H1 (cell line): Measurements from ENCODE around the gene EPSTI1. TPM values are rescaled to one million over a fixed set of nuclear protein-coding genes. Genes with fewer than 3 reads are reported as not detected.
A peak's percentile ranks its signal among the peaks of the same experiment; 100 is the strongest.

Source experiments
- CTCF ChIA-PET: fragments of 300-600 bp; sonication (Branson Sonifier 250); formaldehyde crosslinking; loops from one replicate; lab custom pipeline; 2021; ENCODE audit not compliant: partially characterized antibody; lab: Charles Lee
- POLR2A ChIA-PET: fragments of 300-600 bp; sonication (Branson Sonifier 250); formaldehyde crosslinking; loops from one replicate; lab custom pipeline; 2021; ENCODE audit warnings: inconsistent platforms; ENCODE audit not compliant: partially characterized antibody; lab: Charles Lee
- DNase-seq, 2 experiments: peaks; one replicate each; pipeline versions ENCODE4 v3.0.0 to v3.0.0-alpha.2; 2010 to 2022; ENCODE audit warnings: low spot score in 2 of 2, low read depth in 1 of 2, mixed read lengths in 1 of 2
- FAIRE-seq: peaks from 2 replicates; lab custom pipeline; 2011; peaks lifted over from hg19 to GRCh38; lab: Jason Lieb, UNC
- H2AFZ ChIP-seq: 2 replicates; pipeline ENCODE4 v1.8.1; 2012; ENCODE audit warnings: low read length, inconsistent platforms
- H2AK5ac ChIP-seq: 2 replicates; pipeline ENCODE4 v1.6.1; 2013; ENCODE audit warnings: low read depth, low read length
- H2BK120ac ChIP-seq: replicated peaks from 2 replicates; pipeline ENCODE3; 2013; ENCODE audit warnings: low read depth, low read length, inconsistent platforms
- H2BK12ac ChIP-seq: 2 replicates; pipeline ENCODE4 v1.6.1; 2013; ENCODE audit warnings: low read depth, low read length
- H2BK15ac ChIP-seq: 2 replicates; pipeline ENCODE4 v1.6.1; 2013; ENCODE audit warnings: low read length
- H2BK20ac ChIP-seq: 2 replicates; pipeline ENCODE4 v1.6.1; 2013; ENCODE audit warnings: low read length
- H2BK5ac ChIP-seq: 2 replicates; pipeline ENCODE4 v1.6.1; 2013; ENCODE audit warnings: low read depth, low read length
- H3K14ac ChIP-seq: 2 replicates; pipeline ENCODE4 v1.6.1; 2013; ENCODE audit warnings: inconsistent platforms; ENCODE audit not compliant: insufficient read length
- H3K18ac ChIP-seq: 2 replicates; pipeline ENCODE4 v1.6.1; 2013; ENCODE audit warnings: low read length; ENCODE audit errors: extremely low read depth
- H3K23ac ChIP-seq: 2 replicates; pipeline ENCODE4 v1.6.1; 2013; ENCODE audit warnings: inconsistent platforms; ENCODE audit not compliant: insufficient read length
- H3K23me2 ChIP-seq: 2 replicates; pipeline ENCODE4 v1.6.1; 2013; ENCODE audit warnings: low read depth, low read length
- H3K27ac ChIP-seq: 2 replicates; pipeline ENCODE4 v1.6.1; 2011; ENCODE audit warnings: low read depth, low read length, inconsistent platforms
- H3K27me3 ChIP-seq, 4 experiments: replicated peaks in 1 of 4; 1 replicate in 1 of 4; 2 replicates in 3 of 4; pipeline versions ENCODE4 v1.6.1 to v1.8.1; 2011 to 2013; ENCODE audit warnings: low read length in 3 of 4, mild to moderate bottlenecking in 3 of 4, inconsistent platforms in 2 of 4, mixed read lengths in 2 of 4, moderate library complexity in 1 of 4; ENCODE audit not compliant: control insufficient read depth in 3 of 4, insufficient read depth in 3 of 4; ENCODE audit errors: extremely low read depth in 1 of 4
- H3K36me3 ChIP-seq, 4 experiments: 2 replicates each; pipeline versions ENCODE4 v1.6.1 to v1.8.1; 2011 to 2013; ENCODE audit warnings: mild to moderate bottlenecking in 4 of 4, low read length in 3 of 4, moderate library complexity in 2 of 4, control low read depth in 1 of 4, inconsistent platforms in 1 of 4; ENCODE audit not compliant: insufficient read depth in 4 of 4, control insufficient read depth in 2 of 4
- H3K4ac ChIP-seq: replicated peaks from 2 replicates; pipeline ENCODE3; 2013; ENCODE audit warnings: low read length, low read depth, mixed read lengths, inconsistent platforms; ENCODE audit not compliant: insufficient read length
- H3K4me1 ChIP-seq, 4 experiments: replicated peaks in 1 of 4; 1 replicate in 1 of 4; 2 replicates in 3 of 4; pipeline versions ENCODE4 v1.6.1 to v1.8.1; 2011 to 2013; ENCODE audit warnings: low read length in 3 of 4, inconsistent platforms in 2 of 4, mixed read lengths in 1 of 4; ENCODE audit not compliant: insufficient read depth in 4 of 4, control insufficient read depth in 3 of 4
- H3K4me2 ChIP-seq, 2 experiments: 2 replicates each; pipeline versions ENCODE4 v1.6.1 to v1.8.1; 2011 to 2013; ENCODE audit warnings: low read depth in 2 of 2, low read length in 2 of 2, control low read depth in 1 of 2, inconsistent platforms in 1 of 2, mild to moderate bottlenecking in 1 of 2; ENCODE audit not compliant: insufficient read depth in 1 of 2
- H3K4me3 ChIP-seq, 4 experiments: fragments of 200-600, 300-600 bp in 1 of 4; sonication (generic), shearing (Covaris generic), sonication (Bioruptor Twin) in 1 of 4; 2 replicates each; pipeline versions ENCODE4 v1.5.1 to v1.8.1; 2011 to 2016; ENCODE audit warnings: low read length in 4 of 4, low read depth in 3 of 4, control low read depth in 2 of 4, inconsistent platforms in 2 of 4, mild to moderate bottlenecking in 2 of 4, mixed read lengths in 1 of 4, moderate library complexity in 1 of 4; ENCODE audit not compliant: insufficient read depth in 2 of 4; ENCODE audit errors: extremely low read depth in 1 of 4
- H3K56ac ChIP-seq: replicated peaks from 2 replicates; pipeline ENCODE3; 2013; ENCODE audit warnings: low read depth, mild to moderate bottlenecking, mixed read lengths, low read length, inconsistent platforms; ENCODE audit not compliant: insufficient read length
- H3K79me1 ChIP-seq: 2 replicates; pipeline ENCODE4 v1.6.1; 2013; ENCODE audit warnings: low read depth, low read length, control low read depth
- H3K79me2 ChIP-seq, 2 experiments: 2 replicates each; pipeline versions ENCODE4 v1.6.1 to v1.8.1; 2012 to 2013; ENCODE audit warnings: low read length in 2 of 2, mild to moderate bottlenecking in 2 of 2, inconsistent platforms in 1 of 2; ENCODE audit not compliant: insufficient read depth in 2 of 2, control insufficient read depth in 1 of 2
- H3K9ac ChIP-seq, 4 experiments: replicated peaks in 1 of 4; 1 replicate in 1 of 4; 2 replicates in 3 of 4; pipeline versions ENCODE4 v1.6.1 to v1.8.1; 2011 to 2013; ENCODE audit warnings: low read depth in 3 of 4, low read length in 3 of 4, control low read depth in 2 of 4, mild to moderate bottlenecking in 2 of 4, moderate library complexity in 2 of 4, inconsistent platforms in 1 of 4; ENCODE audit errors: extremely low read depth in 1 of 4
- H3K9me3 ChIP-seq, 2 experiments: 2 replicates each; pipeline versions ENCODE4 v1.6.1 to v1.8.1; 2012 to 2013; ENCODE audit warnings: mild to moderate bottlenecking in 2 of 2, moderate library complexity in 2 of 2, control low read depth in 1 of 2, inconsistent platforms in 1 of 2, low read depth in 1 of 2, low read length in 1 of 2, mixed read lengths in 1 of 2; ENCODE audit not compliant: insufficient read depth in 2 of 2
- H4K20me1 ChIP-seq, 2 experiments: replicated peaks in 1 of 2; 2 replicates each; pipeline versions ENCODE3 to v1.8.1; 2011 to 2013; ENCODE audit warnings: inconsistent platforms in 2 of 2, low read length in 2 of 2, mild to moderate bottlenecking in 1 of 2; ENCODE audit not compliant: insufficient read depth in 2 of 2, control insufficient read depth in 1 of 2
- H4K5ac ChIP-seq: 2 replicates; pipeline ENCODE4 v1.6.1; 2013; ENCODE audit warnings: low read length, low read depth, mixed read lengths, inconsistent platforms; ENCODE audit not compliant: insufficient read length
- H4K8ac ChIP-seq: 2 replicates; pipeline ENCODE4 v1.8.0; 2013; ENCODE audit warnings: mild to moderate bottlenecking, moderate library complexity, low read length, inconsistent platforms; ENCODE audit not compliant: insufficient read depth; ENCODE audit errors: extremely low read depth
- H4K91ac ChIP-seq: replicated peaks from 2 replicates; pipeline ENCODE3; 2013; ENCODE audit warnings: low read length, mixed read lengths, inconsistent platforms; ENCODE audit not compliant: insufficient read length
- EGR1 ChIP-seq: IDR thresholded peaks from 2 replicates; pipeline ENCODE4 v1.6.1; 2011; ENCODE audit warnings: low read depth, low read length, borderline replicate concordance
- JUN ChIP-seq: IDR thresholded peaks from 2 replicates; pipeline ENCODE4 v1.6.1; 2011; ENCODE audit warnings: low read depth, mild to moderate bottlenecking, improper control_type of control experiment, low read length
- SP4 ChIP-seq: IDR thresholded peaks from 2 replicates; pipeline ENCODE4 v1.6.1; 2012; ENCODE audit warnings: low read length, inconsistent platforms
- TAF1 ChIP-seq: IDR thresholded peaks from 2 replicates; pipeline ENCODE4 v1.6.1; 2011; ENCODE audit warnings: mild to moderate bottlenecking, low read depth, low read length
- WGBS, 2 experiments: shearing (Covaris generic) in 1 of 2; methylation state at CpG; one replicate each; pipeline versions ENCODE4 v1.1.6 to v1.1.7; 2013 to 2015; ENCODE audit warnings: low lambda C conversion rate in 2 of 2, mixed read lengths in 2 of 2, inconsistent platforms in 1 of 2, low coverage in 1 of 2, missing lambda C conversion rate in 1 of 2; ENCODE audit not compliant: insufficient replicate concordance in 2 of 2, insufficient coverage in 1 of 2, insufficient read length in 1 of 2; ENCODE audit errors: extremely low coverage in 1 of 2, missing lambda C conversion rate in 1 of 2; 5-methylcytosine and 5-hydroxymethylcytosine counted together
- polyA plus RNA-seq, 7 experiments: library from polyadenylated mRNA; depleted of rRNA in 3 of 7; stranded (reverse) in 5 of 7; unstranded in 2 of 7; fragments of >200 nt in 5 of 7; fragments of 200-250 nt in 2 of 7; gene quantifications; 1 replicate in 5 of 7; 2 replicates in 1 of 7; 4 replicates in 1 of 7; pipeline versions ENCODE4 v1.2.1 to v1.2.3, GENCODE V29; 2011 to 2013; ENCODE audit warnings: missing spikeins in 2 of 7, mixed read lengths in 2 of 7
- total RNA-seq: library from RNA; stranded (reverse); fragmentation: NEBNext Ultra II Directional; extraction: Animal tissue kit (Norgen Biotek cat#: 25700); gene quantifications from 2 replicates; pipeline ENCODE4 v1.2.1, GENCODE V29; 2021

The EPSTI1 gene
- total and polyA plus RNA-seq, 2 of the 8 experiments (the other 6 are each of a cell fraction or from before 2014, with no cell fraction given): 0.23 to 0.37 TPM

DNA sequence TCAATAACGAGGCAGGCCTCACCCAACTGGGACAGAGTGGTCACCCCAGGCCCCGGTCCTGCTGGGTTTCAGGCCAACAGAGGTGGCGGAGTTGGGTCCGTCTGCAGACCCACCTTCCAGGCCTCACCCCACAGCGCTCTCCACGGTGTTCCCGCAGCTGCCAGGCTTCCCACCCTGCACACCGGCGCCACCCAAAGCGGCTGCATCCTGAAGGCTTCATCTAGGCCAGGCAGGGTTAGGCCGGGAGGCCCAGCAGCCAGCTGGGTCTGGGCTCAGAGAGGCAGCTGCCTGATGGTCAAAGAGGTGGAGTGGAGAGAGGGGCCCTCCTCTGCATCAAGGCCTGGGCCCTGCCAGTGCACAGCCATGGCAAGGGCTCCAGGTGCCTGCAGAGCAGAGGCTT is 44.1 kb downstream of the EPSTI1 start:
- H3K4me3 ChIP-seq: no peak overlapping the region
- H2AK5ac ChIP-seq: no peak overlapping the region
- H2BK5ac ChIP-seq: no peak overlapping the region
- no peaks in the 10 kb centered on the region for H3K36me3 ChIP-seq
- TF ChIP-seq TAF1 (no peak), EGR1 (no peak), SP4 (no peak), JUN (no peak)
- TF ChIP-seq, all 59 proteins: peak for 0
- FAIRE-seq (no peak), DNase-seq (no peak)
- Histone ChIP-seq H3K14ac (no peak overlapping the region), H3K79me2 (no peaks in the 10 kb centered on the region), H3K4ac (peak overlapping the region; percentile 77), H3K18ac (no peak overlapping the region), H4K20me1 (no peaks in the 10 kb centered on the region), H3K23ac (no peak overlapping the region), H3K56ac (no peak overlapping the region), H3K27me3 (no peaks in the 10 kb centered on the region), H2BK20ac (no peak overlapping the region), H3K23me2 (no peaks in the 10 kb centered on the region), H4K5ac (no peak overlapping the region), H3K4me1 (no peaks in the 10 kb centered on the region; a peak in 1 of 7 replicates), H3K4me2 (no peak overlapping the region), H3K79me1 (no peaks in the 10 kb centered on the region), H3K27ac (no peak overlapping the region), H2AFZ (no peak overlapping the region; the same call in 1 of the 2 replicates), H2BK12ac (0 out of 2 replicates have a peak overlapping the region, but pooled peaks have one; percentile 3), H3K9me3 (no peaks in the 10 kb centered on the region), H4K8ac (no peak overlapping the region), H3K9ac (no peak overlapping the region), H2BK15ac (no peak overlapping the region), H4K91ac (no peak overlapping the region), H2BK120ac (no peak overlapping the region)
- CTCF ChIA-PET: interaction anchor here (0.5 to 1.3 kb wide), 4 partner anchors 21 to 473 kb away, joined by 3 to 4 read pairs (median 3); no protein-coding TSS in a partner anchor
- 90% methylated on average over 10 of the region's 11 CpGs; no CpG with 5 or more reads in 1 of the 2 experiments for WGBS, 2 experiments
- POLR2A ChIA-PET: no interaction called here
